Kidney (tissue), 14 donors: ENCODE measurements around the gene AP1S3. TPM values are rescaled to one million over a fixed set of nuclear protein-coding genes. Genes with fewer than 3 reads are reported as not detected.

ENCODE experiments used
- DNase-seq, 5 donors: peaks; one replicate each; pipeline ENCODE4 v3.0.0-alpha.2; 2013 to 2020
- FAIRE-seq: peaks from 2 replicates; lab custom pipeline; 2012; peaks lifted over from hg19 to GRCh38; lab: Jason Lieb, UNC
- H3K27ac ChIP-seq, 2 donors: one replicate each; pipeline ENCODE4 v1.7.0; 2013; ENCODE audit warnings: low read depth in 2 of 2, low read length in 2 of 2, inconsistent platforms in 1 of 2
- H3K27me3 ChIP-seq: one replicate; pipeline ENCODE4 v1.7.1; 2013; ENCODE audit warnings: low read length, inconsistent platforms; ENCODE audit not compliant: control insufficient read depth, insufficient read depth
- H3K36me3 ChIP-seq, 3 donors: one replicate each; pipeline versions ENCODE4 v1.7.0 to v1.7.1; 2013; ENCODE audit warnings: low read length in 3 of 3, control low read depth in 1 of 3, inconsistent platforms in 1 of 3; ENCODE audit not compliant: insufficient read depth in 3 of 3, control insufficient read depth in 2 of 3
- H3K4me1 ChIP-seq, 3 donors: one replicate each; pipeline versions ENCODE4 v1.7.0 to v1.7.1; 2013; ENCODE audit warnings: low read length in 3 of 3, inconsistent platforms in 1 of 3, low read depth in 1 of 3; ENCODE audit not compliant: control insufficient read depth in 2 of 3, insufficient read depth in 2 of 3
- H3K4me3 ChIP-seq, 3 donors: one replicate each; pipeline versions ENCODE4 v1.7.0 to v1.8.1; 2013; ENCODE audit warnings: low read length in 3 of 3, control low read depth in 1 of 3, inconsistent platforms in 1 of 3
- H3K9ac ChIP-seq, 3 donors: one replicate each; pipeline versions ENCODE4 v1.7.0 to v1.7.1; 2013; ENCODE audit warnings: low read length in 3 of 3, control low read depth in 1 of 3, inconsistent platforms in 1 of 3
- H3K9me3 ChIP-seq, 3 donors: one replicate each; pipeline versions ENCODE4 v1.7.0 to v1.7.1; 2013; ENCODE audit warnings: low read length in 3 of 3, control low read depth in 1 of 3, inconsistent platforms in 1 of 3; ENCODE audit not compliant: control insufficient read depth in 2 of 3, insufficient read depth in 1 of 3
- intact Hi-C: fragments of 100-400 bp; cut with DNase I; formaldehyde crosslinking; loops from one replicate; pipeline ENCODE4 v1.11.1; 2022
- polyA plus RNA-seq: library from polyadenylated mRNA; stranded (reverse); fragments of 350-450 nt; fragmentation: Illumina TruSeq; extraction: RNeasy Lipid Tissue Mini Kit (QIAGEN cat#74804); gene quantifications from one replicate; pipeline ENCODE4 v1.2.3, GENCODE V29; 2014; ENCODE audit warnings: low read depth, low replicate concordance; ENCODE audit not compliant: insufficient read depth
- total RNA-seq: library from RNA; stranded (reverse); fragmentation: NEBNext Ultra II Directional; extraction: Animal tissue kit (Norgen Biotek cat#: 25700); gene quantifications from one replicate; pipeline ENCODE4 v1.2.1, GENCODE V29; 2021
- TF ChIP-seq, protein P1 (sequence below): IDR thresholded peaks from 3 replicates; pipeline ENCODE4 v1.5.1; 2012; ENCODE audit warnings: mild to moderate bottlenecking, moderate library complexity, borderline replicate concordance; ENCODE audit not compliant: insufficient read depth; ENCODE audit errors: extremely low read depth
- donor health status: control.
- donor health status: control.
- donor health status: control.
- donor health status: control.
- donor health status: control.
- donor health status: DM: yes; HTN: yes; CAD: no.
- donor health status: Normal renal cell carcinoma (clear cell type).

The AP1S3 gene
- total and polyA plus RNA-seq, 2 donors from 2014 or later: 2.5 to 85.3 TPM

DNA sequence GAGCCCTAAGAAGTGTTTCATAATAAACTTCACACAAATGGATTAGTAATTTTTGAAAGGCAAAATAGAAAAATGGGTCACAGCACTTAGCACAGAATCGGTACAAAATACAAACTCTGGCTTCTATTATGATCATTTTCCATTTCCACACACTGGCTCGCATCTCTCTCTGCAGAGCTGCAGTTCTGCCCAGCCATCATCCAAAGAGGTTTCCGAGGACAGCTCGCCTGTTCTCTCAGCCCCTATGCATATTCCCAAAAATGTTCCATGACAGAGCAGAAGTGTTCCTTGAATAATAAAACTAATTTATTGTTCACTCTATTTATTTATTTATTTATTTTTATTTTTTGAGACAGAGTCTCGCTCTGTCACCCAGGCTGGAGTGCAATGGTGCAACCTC lies 115.6 kb downstream of the AP1S3 start:
- Histone ChIP-seq H3K4me1 (peaks cover 6 to 7% (median 6%) of the 10 kb centered on the region in 3 donors), H3K27me3 (no peaks in the 10 kb centered on the region), H3K27ac (no peak overlapping the region), H3K4me3 (no peak overlapping the region), H3K9me3 (no peaks in the 10 kb centered on the region), H3K36me3 (no peaks in the 10 kb centered on the region), H3K9ac (no peak overlapping the region)
- intact Hi-C loops: no loop called here
- DNase-seq (no peak), FAIRE-seq (no peak)
- TF ChIP-seq, protein P1, sequence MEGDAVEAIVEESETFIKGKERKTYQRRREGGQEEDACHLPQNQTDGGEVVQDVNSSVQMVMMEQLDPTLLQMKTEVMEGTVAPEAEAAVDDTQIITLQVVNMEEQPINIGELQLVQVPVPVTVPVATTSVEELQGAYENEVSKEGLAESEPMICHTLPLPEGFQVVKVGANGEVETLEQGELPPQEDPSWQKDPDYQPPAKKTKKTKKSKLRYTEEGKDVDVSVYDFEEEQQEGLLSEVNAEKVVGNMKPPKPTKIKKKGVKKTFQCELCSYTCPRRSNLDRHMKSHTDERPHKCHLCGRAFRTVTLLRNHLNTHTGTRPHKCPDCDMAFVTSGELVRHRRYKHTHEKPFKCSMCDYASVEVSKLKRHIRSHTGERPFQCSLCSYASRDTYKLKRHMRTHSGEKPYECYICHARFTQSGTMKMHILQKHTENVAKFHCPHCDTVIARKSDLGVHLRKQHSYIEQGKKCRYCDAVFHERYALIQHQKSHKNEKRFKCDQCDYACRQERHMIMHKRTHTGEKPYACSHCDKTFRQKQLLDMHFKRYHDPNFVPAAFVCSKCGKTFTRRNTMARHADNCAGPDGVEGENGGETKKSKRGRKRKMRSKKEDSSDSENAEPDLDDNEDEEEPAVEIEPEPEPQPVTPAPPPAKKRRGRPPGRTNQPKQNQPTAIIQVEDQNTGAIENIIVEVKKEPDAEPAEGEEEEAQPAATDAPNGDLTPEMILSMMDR: no peak

DNA sequence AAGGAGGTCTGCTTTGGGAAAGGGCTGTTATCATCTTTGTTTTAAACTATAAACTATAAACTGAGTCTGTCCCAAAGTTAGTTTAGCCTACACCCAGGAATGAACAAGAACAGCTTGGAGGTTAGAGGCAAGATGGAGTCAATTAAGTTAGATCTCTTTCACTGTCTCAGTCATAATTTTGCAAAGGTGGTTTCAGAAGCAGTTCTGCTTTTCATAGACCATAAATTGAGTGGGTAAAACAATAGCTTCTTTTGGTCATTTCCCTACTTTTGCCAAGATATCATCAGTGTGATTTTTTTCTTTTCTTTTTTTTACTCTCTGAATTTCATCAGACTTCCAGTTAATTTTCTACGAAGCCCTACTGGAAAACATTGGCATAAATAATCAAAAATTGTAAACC lies 117.0 kb downstream of the AP1S3 start:
- no peak overlapping the region for H3K9ac ChIP-seq
- H3K9me3 ChIP-seq: peaks cover 0 to 2% (median 0%) of the 10 kb centered on the region in 3 donors
- intact Hi-C loops: no loop called here
- FAIRE-seq: no peak
- no peak for DNase-seq
- no peaks in the 10 kb centered on the region for H3K27me3 ChIP-seq
- peaks cover 0 to 6% (median 4%) of the 10 kb centered on the region in 3 donors for H3K4me1 ChIP-seq
- no peak overlapping the region for H3K27ac ChIP-seq
- no peaks in the 10 kb centered on the region for H3K36me3 ChIP-seq
- TF ChIP-seq, protein P1: no peak
- H3K4me3 ChIP-seq: no peak overlapping the region

DNA sequence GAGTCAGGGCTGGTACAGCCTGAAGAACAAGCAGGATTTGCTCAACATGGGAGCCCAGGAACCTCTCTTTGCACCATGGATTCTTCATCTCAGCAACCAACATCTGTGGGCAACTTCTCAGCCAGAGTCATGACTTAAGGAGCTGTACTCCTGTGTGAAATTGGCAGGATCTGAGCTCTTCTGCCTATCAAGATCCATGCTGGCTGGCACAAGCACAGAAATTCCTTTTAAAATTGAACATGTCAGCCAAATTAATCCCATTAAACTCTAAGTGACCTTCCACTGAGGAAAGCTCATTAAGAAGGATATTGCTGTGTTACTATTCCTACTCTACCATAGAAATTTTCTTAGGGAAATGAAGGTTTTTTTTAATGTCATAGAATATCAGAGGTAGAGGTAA lies 124.7 kb downstream of the AP1S3 start:
- DNase-seq (no peak), FAIRE-seq (no peak)
- H3K4me3 ChIP-seq: no peak overlapping the region
- intact Hi-C loops: no loop called here
- no peaks in the 10 kb centered on the region for H3K4me1 ChIP-seq
- H3K27ac ChIP-seq: no peak overlapping the region
- peaks cover 0 to 2% (median 0%) of the 10 kb centered on the region in 3 donors for H3K9me3 ChIP-seq
- no peaks in the 10 kb centered on the region for H3K27me3 ChIP-seq
- TF ChIP-seq, protein P1: no peak
- no peak overlapping the region for H3K9ac ChIP-seq
- H3K36me3 ChIP-seq: no peaks in the 10 kb centered on the region
